Measurements from ENCODE around the gene BRME1. TPM values are rescaled to one million over a fixed set of nuclear protein-coding genes. Genes with fewer than 3 reads are reported as not detected.

Gene BRME1
- total RNA-seq, 1 experiment from 2014 or later: 1.7 TPM

DNA sequence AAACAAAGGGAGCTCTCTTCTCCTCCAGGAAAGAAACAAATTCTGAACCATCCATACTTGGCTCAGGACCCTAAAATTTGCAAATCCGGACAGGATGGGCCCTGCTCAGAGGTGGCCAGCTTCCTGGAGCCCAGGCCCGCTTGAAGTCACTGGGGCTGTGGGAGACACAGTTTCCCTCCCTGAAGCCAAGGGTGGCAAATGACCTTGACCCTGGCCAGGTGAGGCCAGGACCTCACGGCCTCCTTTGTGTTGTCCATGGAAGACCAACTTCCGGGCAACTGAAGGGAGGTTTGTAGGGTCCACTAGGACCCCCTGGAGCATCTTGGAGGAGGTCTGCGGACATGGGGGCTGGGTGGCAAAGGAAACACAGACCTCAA is 23.5 kb downstream of the BRME1 start:
- no peak overlapping the region for H3K9ac ChIP-seq (ENCODE audit: low read length)
- no peak overlapping the region for H3K4me2 ChIP-seq (ENCODE audit: low read length)
- H3K36me3 ChIP-seq (ENCODE audit: control insufficient read depth in 1 of 2, insufficient read depth in 2 of 2, low read length in 2 of 2): no peaks in the 10 kb centered on the region
- H2AFZ ChIP-seq (ENCODE audit: low read depth, low read length, poor library complexity, severe bottlenecking): no peak overlapping the region
- H3K27me3 ChIP-seq (ENCODE audit: insufficient read depth, low read length): no peaks in the 10 kb centered on the region
- no peaks in the 10 kb centered on the region for H4K20me1 ChIP-seq (ENCODE audit: insufficient read depth)
- DNase-seq (ENCODE audit: low read depth, low spot score) (no peak), ATAC-seq (no peak)
- ChIA-PET RAD21 (ENCODE audit: low non-redundant PET in 1 of 2, low total read pairs in 2 of 2, uncharacterized antibody in 2 of 2, unreplicated experiment in 2 of 2) (no interaction called here), CTCF (interaction anchor here (0.6 to 2.2 kb wide), 3 partner anchors 190 to 254 kb away, joined by 3 to 6 read pairs (median 3); partner anchors contain the start of genes ASF1B and MISP3), POLR2A (no interaction called here)
- no peak overlapping the region for H3K27ac ChIP-seq (ENCODE audit: low read depth, low read length)
- no peak overlapping the region for H3K4me3 ChIP-seq (replicated peaks in 1 of 2; ENCODE audit: low read depth in 1 of 2, low read length in 2 of 2)
- TF ChIP-seq EZH2 (IDR thresholded peaks at IDR 0.05): no peak
- TF ChIP-seq POLR2AphosphoS5 (IDR thresholded peaks at IDR 0.05; ENCODE audit: low read depth, low read length): no peak
- no peak for TF ChIP-seq JUND (IDR thresholded peaks at IDR 0.05)
- TF ChIP-seq, protein P1, sequence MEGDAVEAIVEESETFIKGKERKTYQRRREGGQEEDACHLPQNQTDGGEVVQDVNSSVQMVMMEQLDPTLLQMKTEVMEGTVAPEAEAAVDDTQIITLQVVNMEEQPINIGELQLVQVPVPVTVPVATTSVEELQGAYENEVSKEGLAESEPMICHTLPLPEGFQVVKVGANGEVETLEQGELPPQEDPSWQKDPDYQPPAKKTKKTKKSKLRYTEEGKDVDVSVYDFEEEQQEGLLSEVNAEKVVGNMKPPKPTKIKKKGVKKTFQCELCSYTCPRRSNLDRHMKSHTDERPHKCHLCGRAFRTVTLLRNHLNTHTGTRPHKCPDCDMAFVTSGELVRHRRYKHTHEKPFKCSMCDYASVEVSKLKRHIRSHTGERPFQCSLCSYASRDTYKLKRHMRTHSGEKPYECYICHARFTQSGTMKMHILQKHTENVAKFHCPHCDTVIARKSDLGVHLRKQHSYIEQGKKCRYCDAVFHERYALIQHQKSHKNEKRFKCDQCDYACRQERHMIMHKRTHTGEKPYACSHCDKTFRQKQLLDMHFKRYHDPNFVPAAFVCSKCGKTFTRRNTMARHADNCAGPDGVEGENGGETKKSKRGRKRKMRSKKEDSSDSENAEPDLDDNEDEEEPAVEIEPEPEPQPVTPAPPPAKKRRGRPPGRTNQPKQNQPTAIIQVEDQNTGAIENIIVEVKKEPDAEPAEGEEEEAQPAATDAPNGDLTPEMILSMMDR (IDR thresholded peaks at IDR 0.05 in 2 of 3, conservative IDR thresholded peaks at IDR 0.05 in 1 of 3; ENCODE audit: borderline replicate concordance in 1 of 3, insufficient read depth in 1 of 3, low read depth in 2 of 3, low read length in 2 of 3): no peak
- no peak for TF ChIP-seq CBX3 (IDR thresholded peaks at IDR 0.05; ENCODE audit: low read depth)
- TF ChIP-seq EGR1 (IDR thresholded peaks at IDR 0.05; ENCODE audit: low read depth): no peak
- TF ChIP-seq, protein P2, sequence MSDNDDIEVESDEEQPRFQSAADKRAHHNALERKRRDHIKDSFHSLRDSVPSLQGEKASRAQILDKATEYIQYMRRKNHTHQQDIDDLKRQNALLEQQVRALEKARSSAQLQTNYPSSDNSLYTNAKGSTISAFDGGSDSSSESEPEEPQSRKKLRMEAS (IDR thresholded peaks at IDR 0.05): no peak
- TF ChIP-seq RAD21 (IDR thresholded peaks at IDR 0.05; ENCODE audit: low read depth): no peak
- TF ChIP-seq TCF7L2 (IDR thresholded peaks at IDR 0.05; ENCODE audit: borderline replicate concordance, extremely low read depth, insufficient read depth, insufficient read length): no peak
- TF ChIP-seq ZFX (IDR thresholded peaks at IDR 0.05): no peak
- TF ChIP-seq CEBPB (IDR thresholded peaks at IDR 0.05; ENCODE audit: low read depth): no peak
- no peak for TF ChIP-seq FOSL1 (IDR thresholded peaks at IDR 0.05; ENCODE audit: low read depth)
- TF ChIP-seq ELF1 (IDR thresholded peaks at IDR 0.05; ENCODE audit: borderline replicate concordance, low read depth): no peak
- no peak for TF ChIP-seq YY1 (IDR thresholded peaks at IDR 0.05; ENCODE audit: extremely low read depth, insufficient replicate concordance, low read depth, low read length)
- TF ChIP-seq, protein P3, sequence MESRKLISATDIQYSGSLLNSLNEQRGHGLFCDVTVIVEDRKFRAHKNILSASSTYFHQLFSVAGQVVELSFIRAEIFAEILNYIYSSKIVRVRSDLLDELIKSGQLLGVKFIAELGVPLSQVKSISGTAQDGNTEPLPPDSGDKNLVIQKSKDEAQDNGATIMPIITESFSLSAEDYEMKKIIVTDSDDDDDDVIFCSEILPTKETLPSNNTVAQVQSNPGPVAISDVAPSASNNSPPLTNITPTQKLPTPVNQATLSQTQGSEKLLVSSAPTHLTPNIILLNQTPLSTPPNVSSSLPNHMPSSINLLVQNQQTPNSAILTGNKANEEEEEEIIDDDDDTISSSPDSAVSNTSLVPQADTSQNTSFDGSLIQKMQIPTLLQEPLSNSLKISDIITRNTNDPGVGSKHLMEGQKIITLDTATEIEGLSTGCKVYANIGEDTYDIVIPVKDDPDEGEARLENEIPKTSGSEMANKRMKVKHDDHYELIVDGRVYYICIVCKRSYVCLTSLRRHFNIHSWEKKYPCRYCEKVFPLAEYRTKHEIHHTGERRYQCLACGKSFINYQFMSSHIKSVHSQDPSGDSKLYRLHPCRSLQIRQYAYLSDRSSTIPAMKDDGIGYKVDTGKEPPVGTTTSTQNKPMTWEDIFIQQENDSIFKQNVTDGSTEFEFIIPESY (IDR thresholded peaks at IDR 0.05; ENCODE audit: extremely low read depth, insufficient replicate concordance, low read length): no peak
- TF ChIP-seq SRF (IDR thresholded peaks at IDR 0.05; ENCODE audit: low read depth): no peak
- TF ChIP-seq, protein P4, sequence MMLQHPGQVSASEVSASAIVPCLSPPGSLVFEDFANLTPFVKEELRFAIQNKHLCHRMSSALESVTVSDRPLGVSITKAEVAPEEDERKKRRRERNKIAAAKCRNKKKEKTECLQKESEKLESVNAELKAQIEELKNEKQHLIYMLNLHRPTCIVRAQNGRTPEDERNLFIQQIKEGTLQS (IDR thresholded peaks at IDR 0.05): no peak
- TF ChIP-seq ZNF274 (IDR thresholded peaks at IDR 0.05; ENCODE audit: low read depth, low read length): no peak
- TF ChIP-seq SIN3A (IDR thresholded peaks at IDR 0.05; ENCODE audit: low read depth): no peak
- intact Hi-C loops (cut with micrococcal nuclease): loop anchor here (5.0 kb wide), 1 partner anchor 315 kb away; no protein-coding TSS in a partner anchor
- peaks cover 21 to 40% of the 10 kb centered on the region in 2 experiments for H3K4me1 ChIP-seq (ENCODE audit: control insufficient read depth in 1 of 2, insufficient read depth in 2 of 2, low read length in 2 of 2)
- no peaks in the 10 kb centered on the region for H3K9me3 ChIP-seq (ENCODE audit: control insufficient read depth in 1 of 2, insufficient read depth in 1 of 2, low read depth in 1 of 2, low read length in 2 of 2)
- H3K79me2 ChIP-seq (ENCODE audit: insufficient read depth, low read length): no peaks in the 10 kb centered on the region
- no TSS peak for BruUV-seq (replicated peaks)
- no peaks in the 10 kb centered on the region for H3K9me2 ChIP-seq (ENCODE audit: insufficient read depth)
